Lower leg skin (tissue), 4 donors: ENCODE measurements around the gene ELOB. TPM values are rescaled to one million over a fixed set of nuclear protein-coding genes. Genes with fewer than 3 reads are reported as not detected.
"Not testable (repeated sequence)": the region's sequence is repeated elsewhere in the genome, so short reads cannot be mapped to it uniquely, and the experiment has no call there.

Source experiments
- DNase-seq, 2 donors: peaks; one replicate each; pipeline ENCODE4 v3.0.0-alpha.2; 2019; ENCODE audit warnings: low spot score in 2 of 2
- H3K4me3 ChIP-seq: fragments of 200-600 bp; sonication (generic); 2 replicates; pipeline ENCODE4 v1.5.1; 2017; ENCODE audit warnings: mild to moderate bottlenecking, low read depth; ENCODE audit not compliant: poor library complexity, severe bottlenecking
- POLR2A ChIP-seq, 2 donors: fragments of 450-650 bp; IDR thresholded peaks; one replicate each; pipeline ENCODE4 v1.6.1; 2016 to 2017; ENCODE audit warnings: antibody characterized with exemption in 2 of 2, mild to moderate bottlenecking in 1 of 2, moderate library complexity in 1 of 2
- WGBS, 2 donors: methylation state at CpG; one replicate each; pipeline ENCODE4 v1.1.5; 2018; 5-methylcytosine and 5-hydroxymethylcytosine counted together
- intact Hi-C: fragments of 100-400 bp; cut with DNase I; formaldehyde crosslinking; loops from one replicate; pipeline ENCODE4 v1.15.0; 2023; ENCODE audit warnings: low total_unique reads
- total RNA-seq, 4 donors: library from RNA; depleted of rRNA; stranded (reverse); fragments of >200 nt; gene quantifications; one replicate each; pipeline ENCODE4 v1.1.0, GENCODE V29; 2016
- TF ChIP-seq, protein P1 (sequence below), 3 donors: fragments of 450-650 bp; IDR thresholded peaks; one replicate each; pipeline ENCODE4 v1.5.1; 2016; ENCODE audit warnings: antibody characterized with exemption in 3 of 3, mild to moderate bottlenecking in 3 of 3, moderate library complexity in 2 of 3

ELOB gene
- total RNA-seq, 4 donors from 2014 or later: 244 to 2,128 (median 328) TPM

DNA sequence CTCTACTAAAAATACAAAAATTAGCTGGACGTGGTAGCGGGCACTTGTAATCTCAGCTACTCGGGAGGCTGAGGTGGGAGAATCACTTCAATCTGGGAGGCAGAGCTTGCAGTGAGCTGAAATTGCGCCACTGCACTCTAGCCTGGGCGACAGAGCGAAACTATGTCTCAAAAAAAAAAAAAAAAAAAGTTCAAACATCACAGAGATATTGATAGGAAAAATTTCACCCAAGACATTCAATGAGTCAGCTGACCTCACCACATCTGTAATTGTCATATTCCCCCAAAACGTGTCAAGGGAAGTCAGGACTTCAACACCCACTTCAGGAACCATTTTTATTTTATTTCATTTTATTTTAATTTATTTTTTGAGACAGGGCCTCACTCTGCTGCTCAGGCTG is 49.0 kb downstream of the ELOB start:
- H3K4me3 ChIP-seq: no peak overlapping the region
- no peak for TF ChIP-seq POLR2A (IDR thresholded peaks at IDR 0.05)
- TF ChIP-seq, protein P1, sequence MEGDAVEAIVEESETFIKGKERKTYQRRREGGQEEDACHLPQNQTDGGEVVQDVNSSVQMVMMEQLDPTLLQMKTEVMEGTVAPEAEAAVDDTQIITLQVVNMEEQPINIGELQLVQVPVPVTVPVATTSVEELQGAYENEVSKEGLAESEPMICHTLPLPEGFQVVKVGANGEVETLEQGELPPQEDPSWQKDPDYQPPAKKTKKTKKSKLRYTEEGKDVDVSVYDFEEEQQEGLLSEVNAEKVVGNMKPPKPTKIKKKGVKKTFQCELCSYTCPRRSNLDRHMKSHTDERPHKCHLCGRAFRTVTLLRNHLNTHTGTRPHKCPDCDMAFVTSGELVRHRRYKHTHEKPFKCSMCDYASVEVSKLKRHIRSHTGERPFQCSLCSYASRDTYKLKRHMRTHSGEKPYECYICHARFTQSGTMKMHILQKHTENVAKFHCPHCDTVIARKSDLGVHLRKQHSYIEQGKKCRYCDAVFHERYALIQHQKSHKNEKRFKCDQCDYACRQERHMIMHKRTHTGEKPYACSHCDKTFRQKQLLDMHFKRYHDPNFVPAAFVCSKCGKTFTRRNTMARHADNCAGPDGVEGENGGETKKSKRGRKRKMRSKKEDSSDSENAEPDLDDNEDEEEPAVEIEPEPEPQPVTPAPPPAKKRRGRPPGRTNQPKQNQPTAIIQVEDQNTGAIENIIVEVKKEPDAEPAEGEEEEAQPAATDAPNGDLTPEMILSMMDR (IDR thresholded peaks at IDR 0.05): no peak
- intact Hi-C loops: no loop called here
- DNase-seq: no peak
- WGBS, 2 donors: 81 to 86% methylated on average over 7 of the region's 7 CpGs

DNA sequence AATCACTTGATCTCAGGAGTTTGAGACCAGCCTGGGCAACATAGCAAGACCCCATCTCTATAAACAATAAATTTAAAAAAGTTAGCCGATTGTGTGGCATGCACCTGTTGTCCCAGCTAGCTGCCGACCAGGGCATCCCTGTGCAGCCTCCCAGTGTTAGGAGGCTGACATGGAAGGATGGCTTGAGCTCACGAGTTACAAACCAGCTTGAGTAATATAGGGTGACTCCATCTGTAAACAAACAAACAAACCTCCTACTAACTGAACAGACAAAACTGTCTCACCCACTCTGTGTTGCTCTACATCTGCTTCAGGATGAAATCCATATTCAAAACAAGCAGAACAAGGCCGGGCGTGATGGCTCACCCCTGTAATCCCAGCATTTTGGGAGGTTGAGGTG is 50.2 kb downstream of the ELOB start:
- WGBS, 2 donors: 87 to 90% methylated on average over 5 of the region's 5 CpGs
- H3K4me3 ChIP-seq: no peak overlapping the region
- TF ChIP-seq, protein P1 (IDR thresholded peaks at IDR 0.05): no peak
- no peak for TF ChIP-seq POLR2A (IDR thresholded peaks at IDR 0.05)
- no peak for DNase-seq
- intact Hi-C loops: no loop called here

- DNase-seq: no peak
- no peak for TF ChIP-seq POLR2A (IDR thresholded peaks at IDR 0.05)
- TF ChIP-seq, protein P1 (IDR thresholded peaks at IDR 0.05): no peak
- WGBS, 2 donors: 71 to 72% methylated on average over 16 of the region's 16 CpGs
- H3K4me3 ChIP-seq: no peak overlapping the region
- intact Hi-C loops: no loop called here
Observed at GRCh38 chr16:2724816-2725348, 52.2 kb downstream of the ELOB start.

DNA sequence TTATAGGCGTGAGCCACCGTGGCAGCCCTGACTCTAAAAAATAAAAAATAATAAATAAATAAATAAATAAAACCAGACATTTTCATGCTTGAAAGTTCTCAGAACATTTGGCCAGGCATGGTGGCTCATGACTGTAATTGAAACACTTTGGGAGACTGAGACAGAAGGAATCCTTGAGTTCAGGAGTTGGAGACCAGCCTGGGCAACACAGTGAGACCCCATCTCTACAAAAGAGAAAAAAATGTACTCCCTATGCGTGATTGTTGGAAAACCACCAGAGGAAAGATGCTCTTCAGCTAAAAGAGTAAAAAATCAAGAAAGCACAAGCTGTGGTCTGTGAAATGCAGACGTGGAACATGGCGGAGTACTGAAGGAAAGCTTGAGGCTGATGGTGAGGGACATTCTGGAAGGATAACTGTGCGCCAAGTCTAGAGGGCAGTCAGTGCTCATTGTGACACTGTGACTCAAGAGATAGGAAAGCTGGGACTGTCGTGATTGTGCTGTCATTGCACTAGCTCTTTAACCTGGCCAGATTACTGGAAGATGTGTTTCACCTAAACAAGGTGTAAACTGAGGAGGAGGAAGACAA is 52.9 kb downstream of the ELOB start:
- no peak for DNase-seq
- intact Hi-C loops: no loop called here
- TF ChIP-seq, protein P1 (IDR thresholded peaks at IDR 0.05): no peak
- no peak for TF ChIP-seq POLR2A (IDR thresholded peaks at IDR 0.05)
- 80 to 87% methylated on average over 7 of the region's 7 CpGs for WGBS, 2 donors
- H3K4me3 ChIP-seq: no peak overlapping the region

GRCh38 chr16:2721634-2722173 is 55.4 kb downstream of the ELOB start:
- DNase-seq, H3K4me3 ChIP-seq, intact Hi-C loops: not testable (repeated sequence)
- whole genome bisulfite sequencing, 2 donors: 43% methylated on average over 14 of the region's 14 CpGs

Other genes with a start within 250 kb of the ELOB start
- 1 to 10 TPM in 2 of 4 donors, under 1 TPM in 2; 0.17 to 5.9 (median 0.83) TPM for gene CEMP1, start 245.9 kb downstream of the ELOB start, total RNA-seq
- 10 to 100 TPM; 35.3 to 40.4 (median 39.0) TPM for gene PDPK1, start 239.3 kb downstream of the ELOB start, total RNA-seq
- gene KCTD5, start 94.8 kb downstream of the ELOB start, total RNA-seq: 10 to 100 TPM; 34.9 to 61.9 (median 51.1) TPM
- gene PRSS27, start 57.1 kb downstream of the ELOB start, total RNA-seq: 1 to 10 TPM; 1.3 to 5.0 (median 2.0) TPM
- 100 to 1,000 TPM; 257 to 830 (median 272) TPM for gene SRRM2, start 24.6 kb downstream of the ELOB start, total RNA-seq
- gene PRSS33, start 10.3 kb upstream of the ELOB start, total RNA-seq: not detected
- not detected for gene PRSS41, start 21.2 kb upstream of the ELOB start, total RNA-seq
- gene PRSS21, start 40.0 kb upstream of the ELOB start, total RNA-seq: under 1 TPM in 1 of 4 donors, not detected in 3; 0.63 TPM
- 10 to 100 TPM in 3 of 4 donors, 1 to 10 TPM in 1; 5.6 to 67.9 (median 19.4) TPM for gene ZG16B, start 53.0 kb upstream of the ELOB start, total RNA-seq
- gene PRSS22, start 80.9 kb upstream of the ELOB start, total RNA-seq: 1 to 10 TPM; 2.3 to 6.7 (median 4.6) TPM
- gene FLYWCH2, start 105.9 kb upstream of the ELOB start, total RNA-seq: 10 to 100 TPM; 36.4 to 44.6 (median 40.3) TPM
- gene FLYWCH1, start 134.7 kb upstream of the ELOB start, total RNA-seq: 10 to 100 TPM; 36.9 to 61.4 (median 46.0) TPM
- 1 to 10 TPM; 1.9 to 3.8 (median 2.5) TPM for gene KREMEN2, start 187.0 kb upstream of the ELOB start, total RNA-seq
- 10 to 100 TPM in 2 of 4 donors, 1 to 10 TPM in 2; 6.2 to 17.9 (median 10.6) TPM for gene PAQR4, start 192.1 kb upstream of the ELOB start, total RNA-seq
- 1 to 10 TPM; 3.0 to 7.4 (median 3.9) TPM for gene PKMYT1, start 203.2 kb upstream of the ELOB start, total RNA-seq
- under 1 TPM in 2 of 4 donors, not detected in 2; 0.15 to 0.23 TPM for gene CLDN9, start 235.6 kb upstream of the ELOB start, total RNA-seq
- not detected for gene CLDN6, start 240.9 kb upstream of the ELOB start, total RNA-seq
- gene TNFRSF12A, start 243.1 kb upstream of the ELOB start, total RNA-seq: 10 to 100 TPM; 11.7 to 60.0 (median 23.6) TPM
- 10 to 100 TPM; 27.5 to 41.5 (median 31.9) TPM for gene HCFC1R1, start 246.7 kb upstream of the ELOB start, total RNA-seq
- 10 to 100 TPM; 13.2 to 22.1 (median 20.1) TPM for gene THOC6, start 246.8 kb upstream of the ELOB start, total RNA-seq